Keratinocyte (primary cell): ENCODE results near the gene GPN3. TPM values are rescaled to one million over a fixed set of nuclear protein-coding genes. Genes with fewer than 3 reads are reported as not detected.

ENCODE experiments used
- DNase-seq: peaks from one replicate; pipeline ENCODE4 v3.0.0-alpha.2; 2011; ENCODE audit warnings: low read depth, missing footprints, low spot score
- FAIRE-seq: peaks from 2 replicates; lab custom pipeline; 2011; peaks lifted over from hg19 to GRCh38; lab: Jason Lieb, UNC
- H2AFZ ChIP-seq: 2 replicates; pipeline ENCODE4 v1.6.0; 2012; ENCODE audit warnings: low read length, control low read depth, inconsistent platforms; ENCODE audit not compliant: control insufficient read depth
- H3K27ac ChIP-seq: 2 replicates; pipeline ENCODE4 v1.5.1; 2011; ENCODE audit warnings: low read length; ENCODE audit not compliant: control insufficient read depth, insufficient read depth
- H3K27me3 ChIP-seq: 3 replicates; pipeline ENCODE4 v1.6.0; 2011; ENCODE audit warnings: low read length; ENCODE audit not compliant: control insufficient read depth, insufficient read depth; ENCODE audit errors: extremely low read depth
- H3K36me3 ChIP-seq, 2 experiments: 2 replicates in 1 of 2; 3 replicates in 1 of 2; pipeline ENCODE4 v1.5.1; 2011; ENCODE audit warnings: low read length in 2 of 2, mild to moderate bottlenecking in 1 of 2; ENCODE audit not compliant: control insufficient read depth in 2 of 2, insufficient read depth in 2 of 2; ENCODE audit errors: extremely low read depth in 1 of 2
- H3K4me1 ChIP-seq: 3 replicates; pipeline ENCODE4 v1.5.1; 2011; ENCODE audit warnings: low read length; ENCODE audit not compliant: control insufficient read depth, insufficient read depth; ENCODE audit errors: extremely low read depth
- H3K4me2 ChIP-seq: 3 replicates; pipeline ENCODE4 v1.6.0; 2011; ENCODE audit warnings: low read depth, low read length; ENCODE audit not compliant: control insufficient read depth, insufficient read depth; ENCODE audit errors: extremely low read depth
- H3K4me3 ChIP-seq, 3 experiments: fragments of 200-600 bp in 1 of 3; sonication (generic) in 1 of 3; 2 replicates in 2 of 3; 3 replicates in 1 of 3; pipeline ENCODE4 v1.5.1; 2011 to 2016; ENCODE audit warnings: low read length in 3 of 3, mild to moderate bottlenecking in 3 of 3, control low read depth in 2 of 3, inconsistent platforms in 1 of 3, low read depth in 1 of 3, mixed read lengths in 1 of 3, mixed run types in 1 of 3, moderate library complexity in 1 of 3; ENCODE audit not compliant: control insufficient read depth in 2 of 3, insufficient read depth in 2 of 3; ENCODE audit errors: extremely low read depth in 1 of 3
- H3K79me2 ChIP-seq: 2 replicates; pipeline ENCODE4 v1.6.0; 2012; ENCODE audit warnings: low read length; ENCODE audit not compliant: control insufficient read depth, insufficient read depth
- H3K9ac ChIP-seq: 3 replicates; pipeline ENCODE4 v1.6.0; 2011; ENCODE audit warnings: low read length; ENCODE audit not compliant: control insufficient read depth, insufficient read depth; ENCODE audit errors: extremely low read depth
- H3K9me1 ChIP-seq: 3 replicates; pipeline ENCODE4 v1.6.0; 2011; ENCODE audit warnings: low read length; ENCODE audit not compliant: control insufficient read depth, insufficient read depth; ENCODE audit errors: extremely low read depth
- H3K9me3 ChIP-seq: 2 replicates; pipeline ENCODE4 v1.5.1; 2012; ENCODE audit warnings: low read depth, low read length; ENCODE audit not compliant: control insufficient read depth
- H4K20me1 ChIP-seq: 3 replicates; pipeline ENCODE4 v1.6.0; 2011; ENCODE audit warnings: low read length; ENCODE audit not compliant: control insufficient read depth, insufficient read depth; ENCODE audit errors: extremely low read depth
- EZH2 ChIP-seq: IDR thresholded peaks from one replicate; pipeline ENCODE4 v1.6.1; 2012; ENCODE audit warnings: inconsistent platforms, mild to moderate bottlenecking, low read length, moderate library complexity
- dilution Hi-C: fragments of 300-500 bp; cut with MboI; formaldehyde crosslinking; loops from one replicate; pipeline ENCODE4 v1.7.0; 2020; ENCODE audit warnings: low sequenced_read_pairs; ENCODE audit not compliant: extremely low pct_ligation_motif_present
- polyA plus RNA-seq, 5 experiments: library from polyadenylated mRNA; depleted of rRNA in 3 of 5; stranded (reverse) in 3 of 5; stranded (forward) in 1 of 5; unstranded in 1 of 5; fragments of >200 nt; gene quantifications; 1 replicate in 1 of 5; 2 replicates in 3 of 5; 3 replicates in 1 of 5; pipeline versions ENCODE4 v1.2.1 to v1.2.3, GENCODE V29; 2011 to 2012; ENCODE audit warnings: missing spikeins in 2 of 5, low read depth in 1 of 5, low replicate concordance in 1 of 5
- TF ChIP-seq, protein P1 (sequence below), 3 experiments: IDR thresholded peaks in 1 of 3; conservative IDR thresholded peaks in 1 of 3; optimal IDR thresholded peaks in 1 of 3; 2 replicates in 2 of 3; 3 replicates in 1 of 3; pipeline versions ENCODE3 to v1.5.1; 2011; ENCODE audit warnings: low read length in 3 of 3, mild to moderate bottlenecking in 3 of 3, moderate library complexity in 2 of 3, control low read depth in 1 of 3, inconsistent platforms in 1 of 3; ENCODE audit not compliant: insufficient read depth in 2 of 3; ENCODE audit errors: extremely low read depth in 1 of 3

The GPN3 gene
- polyA plus RNA-seq, 1 donor (not counting 4 experiments of a cell fraction or from before 2014, with no cell fraction given) = 35.5 TPM

- Histone ChIP-seq H3K27me3 (no peaks in the 10 kb centered on the region), H3K36me3 (peaks cover 9 to 13% of the 10 kb centered on the region in 2 experiments), H3K9me3 (no peaks in the 10 kb centered on the region), H3K27ac (no peak overlapping the region), H3K4me2 (no peak overlapping the region), H3K9me1 (no peaks in the 10 kb centered on the region), H3K9ac (no peak overlapping the region), H2AFZ (no peak overlapping the region), H4K20me1 (no peaks in the 10 kb centered on the region), H3K79me2 (peaks cover 38% of the 10 kb centered on the region), H3K4me3 (no peak overlapping the region), H3K4me1 (peaks cover 3% of the 10 kb centered on the region)
- FAIRE-seq = no peak
- TF ChIP-seq, protein P1, sequence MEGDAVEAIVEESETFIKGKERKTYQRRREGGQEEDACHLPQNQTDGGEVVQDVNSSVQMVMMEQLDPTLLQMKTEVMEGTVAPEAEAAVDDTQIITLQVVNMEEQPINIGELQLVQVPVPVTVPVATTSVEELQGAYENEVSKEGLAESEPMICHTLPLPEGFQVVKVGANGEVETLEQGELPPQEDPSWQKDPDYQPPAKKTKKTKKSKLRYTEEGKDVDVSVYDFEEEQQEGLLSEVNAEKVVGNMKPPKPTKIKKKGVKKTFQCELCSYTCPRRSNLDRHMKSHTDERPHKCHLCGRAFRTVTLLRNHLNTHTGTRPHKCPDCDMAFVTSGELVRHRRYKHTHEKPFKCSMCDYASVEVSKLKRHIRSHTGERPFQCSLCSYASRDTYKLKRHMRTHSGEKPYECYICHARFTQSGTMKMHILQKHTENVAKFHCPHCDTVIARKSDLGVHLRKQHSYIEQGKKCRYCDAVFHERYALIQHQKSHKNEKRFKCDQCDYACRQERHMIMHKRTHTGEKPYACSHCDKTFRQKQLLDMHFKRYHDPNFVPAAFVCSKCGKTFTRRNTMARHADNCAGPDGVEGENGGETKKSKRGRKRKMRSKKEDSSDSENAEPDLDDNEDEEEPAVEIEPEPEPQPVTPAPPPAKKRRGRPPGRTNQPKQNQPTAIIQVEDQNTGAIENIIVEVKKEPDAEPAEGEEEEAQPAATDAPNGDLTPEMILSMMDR (optimal IDR thresholded peaks at IDR 0.05 in 1 of 3, IDR thresholded peaks at IDR 0.05 in 1 of 3, conservative IDR thresholded peaks at IDR 0.05 in 1 of 3; ENCODE audit: extremely low read depth in 1 of 3, insufficient read depth in 2 of 3, low read length in 3 of 3) = no peak
- no peak for TF ChIP-seq EZH2
- dilution Hi-C loops = no loop called here
- DNase-seq = no peak
Observed at GRCh38 chr12:110451263-110451662, 16.8 kb downstream of the GPN3 start.

DNA sequence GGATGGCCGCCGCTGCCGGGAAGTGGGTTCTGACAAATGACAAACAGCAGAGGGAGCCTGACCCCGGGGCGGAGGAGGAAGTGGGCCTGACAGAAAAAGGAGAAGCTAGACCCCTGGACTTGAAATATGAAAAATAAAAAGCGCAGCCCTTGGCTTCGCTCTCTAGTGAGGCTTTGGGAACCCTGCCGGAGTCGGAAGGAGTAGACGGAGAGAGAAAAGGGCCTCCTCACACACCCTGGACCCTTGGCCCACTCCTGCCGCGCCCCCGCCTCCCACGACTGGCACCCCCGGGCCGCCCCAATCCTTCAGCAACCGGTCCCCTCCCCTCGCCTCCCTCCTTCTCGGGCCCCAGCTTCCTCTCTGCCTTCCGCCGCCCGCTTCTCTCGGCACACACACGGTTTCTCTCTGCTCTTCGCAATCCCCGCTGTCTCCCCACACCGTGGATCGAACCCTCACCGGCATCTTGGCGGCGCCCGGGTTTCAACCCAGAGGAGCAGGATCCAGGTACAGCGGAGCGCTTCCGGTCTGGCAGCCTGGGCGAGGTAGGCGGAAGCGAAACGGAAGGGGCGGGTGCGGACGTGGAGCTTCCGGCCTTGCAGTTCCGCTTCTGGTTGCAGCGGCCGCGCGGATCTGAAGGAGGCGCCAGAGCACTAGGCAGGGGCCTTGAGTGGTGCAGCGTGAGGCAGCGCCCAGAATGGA, 18.1 kb downstream of the GPN3 start, which contains the start of gene ARPC3:
Gene ARPC3 (minus strand): TSS at position 539 of the 699 bp plus-strand sequence. CDS start 77 bp downstream, at position 462.
- Histone ChIP-seq H3K9me1 (no peaks in the 10 kb centered on the region), H2AFZ (peak within 1 kb of the TSS; percentile 86), H3K4me2 (peak within 1 kb of the TSS; percentile 86), H3K79me2 (peaks cover 45% of the 10 kb centered on the region), H3K4me1 (peaks cover 3% of the 10 kb centered on the region), H3K4me3 (peak within 1 kb of the TSS; percentile 89 to 99 (median 97)), H3K9ac (peak within 1 kb of the TSS; percentile 92), H3K9me3 (no peaks in the 10 kb centered on the region), H4K20me1 (no peaks in the 10 kb centered on the region), H3K36me3 (peaks cover 12 to 14% of the 10 kb centered on the region in 2 experiments), H3K27me3 (no peaks in the 10 kb centered on the region), H3K27ac (peak within 1 kb of the TSS; percentile 82)
- peak; percentile 71 for DNase-seq
- dilution Hi-C loops = no loop called here
- TF ChIP-seq EZH2 = no peak
- TF ChIP-seq, protein P1 (optimal IDR thresholded peaks at IDR 0.05 in 1 of 3, IDR thresholded peaks at IDR 0.05 in 1 of 3, conservative IDR thresholded peaks at IDR 0.05 in 1 of 3; ENCODE audit: extremely low read depth in 1 of 3, insufficient read depth in 2 of 3, low read length in 3 of 3) = peak; percentile 91 to 94 (median 92)
- FAIRE-seq = peak; percentile 43
